Sigmoid colon (tissue), 3 donors: ENCODE results near the gene TMSB15C.

Experiments
- POLR2A ChIP-seq, 2 donors: fragments of 450-650 bp; IDR thresholded peaks; one replicate each; pipeline ENCODE4 v1.6.1; 2016; ENCODE audit warnings: antibody characterized with exemption in 2 of 2, mild to moderate bottlenecking in 2 of 2, moderate library complexity in 2 of 2
- TF ChIP-seq, protein P1 (sequence below), 4 experiments: fragments of 450-650 bp in 3 of 4; fragments of 200-600 bp in 1 of 4; IDR thresholded peaks; one replicate each; pipeline ENCODE4 v1.5.1; 2016 to 2019; ENCODE audit warnings: antibody characterized with exemption in 4 of 4, mild to moderate bottlenecking in 3 of 4, moderate library complexity in 2 of 4

- no peak for TF ChIP-seq POLR2A (IDR thresholded peaks at IDR 0.05)
- TF ChIP-seq, protein P1, sequence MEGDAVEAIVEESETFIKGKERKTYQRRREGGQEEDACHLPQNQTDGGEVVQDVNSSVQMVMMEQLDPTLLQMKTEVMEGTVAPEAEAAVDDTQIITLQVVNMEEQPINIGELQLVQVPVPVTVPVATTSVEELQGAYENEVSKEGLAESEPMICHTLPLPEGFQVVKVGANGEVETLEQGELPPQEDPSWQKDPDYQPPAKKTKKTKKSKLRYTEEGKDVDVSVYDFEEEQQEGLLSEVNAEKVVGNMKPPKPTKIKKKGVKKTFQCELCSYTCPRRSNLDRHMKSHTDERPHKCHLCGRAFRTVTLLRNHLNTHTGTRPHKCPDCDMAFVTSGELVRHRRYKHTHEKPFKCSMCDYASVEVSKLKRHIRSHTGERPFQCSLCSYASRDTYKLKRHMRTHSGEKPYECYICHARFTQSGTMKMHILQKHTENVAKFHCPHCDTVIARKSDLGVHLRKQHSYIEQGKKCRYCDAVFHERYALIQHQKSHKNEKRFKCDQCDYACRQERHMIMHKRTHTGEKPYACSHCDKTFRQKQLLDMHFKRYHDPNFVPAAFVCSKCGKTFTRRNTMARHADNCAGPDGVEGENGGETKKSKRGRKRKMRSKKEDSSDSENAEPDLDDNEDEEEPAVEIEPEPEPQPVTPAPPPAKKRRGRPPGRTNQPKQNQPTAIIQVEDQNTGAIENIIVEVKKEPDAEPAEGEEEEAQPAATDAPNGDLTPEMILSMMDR (IDR thresholded peaks at IDR 0.05) = no peak
Measured at GRCh38 chrX:104112326-104112951, 36.4 kb upstream of the TMSB15C start, which contains the start of gene ZCCHC18.
